NCI-H1436 treated with DMSO at 0.1 percent for 48 hours (cell line): ENCODE data around the gene ZNF391.
"Not testable (repeated sequence)": the region's sequence is repeated elsewhere in the genome, so short reads cannot be mapped to it uniquely, and the experiment has no call there.

Experiments used
- DNase-seq: peaks from one replicate; lab custom pipeline; 2025; lab: John Stamatoyannopoulos, UW

The ZNF391 gene

DNA sequence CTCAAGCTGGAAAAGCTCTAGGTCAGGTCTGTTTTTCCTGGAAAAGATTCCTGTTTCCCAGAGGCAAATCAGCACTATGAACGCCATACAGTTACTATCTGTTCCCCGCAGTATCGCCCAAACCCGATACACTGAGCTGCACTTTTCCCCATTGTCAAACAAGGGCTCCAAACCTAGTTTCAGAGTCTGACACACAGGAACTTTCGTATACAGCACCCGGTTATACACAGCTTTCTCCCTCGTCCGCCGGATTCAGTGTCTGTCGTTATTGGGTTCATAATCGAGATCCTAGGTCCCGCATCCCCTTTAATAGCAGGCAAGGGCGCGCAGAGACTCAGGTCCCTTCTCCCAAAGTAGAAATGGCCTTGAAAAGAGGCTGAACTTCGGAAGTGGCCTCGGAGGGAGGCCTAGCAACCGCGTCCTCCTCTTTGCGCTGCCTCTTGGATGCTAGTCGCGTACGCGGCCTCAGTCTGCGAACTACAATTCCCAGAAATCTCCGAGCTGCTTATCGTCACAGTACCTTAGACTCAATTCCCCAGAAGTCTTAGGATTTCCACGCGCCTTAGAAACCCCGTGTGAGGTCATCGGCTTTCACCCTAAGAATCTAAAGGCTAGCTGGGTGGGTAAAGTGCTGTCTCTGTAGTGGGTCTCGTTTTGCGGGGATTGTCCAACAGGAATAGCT, 34.2 kb downstream of the ZNF391 start:
- no peak for DNase-seq

DNA sequence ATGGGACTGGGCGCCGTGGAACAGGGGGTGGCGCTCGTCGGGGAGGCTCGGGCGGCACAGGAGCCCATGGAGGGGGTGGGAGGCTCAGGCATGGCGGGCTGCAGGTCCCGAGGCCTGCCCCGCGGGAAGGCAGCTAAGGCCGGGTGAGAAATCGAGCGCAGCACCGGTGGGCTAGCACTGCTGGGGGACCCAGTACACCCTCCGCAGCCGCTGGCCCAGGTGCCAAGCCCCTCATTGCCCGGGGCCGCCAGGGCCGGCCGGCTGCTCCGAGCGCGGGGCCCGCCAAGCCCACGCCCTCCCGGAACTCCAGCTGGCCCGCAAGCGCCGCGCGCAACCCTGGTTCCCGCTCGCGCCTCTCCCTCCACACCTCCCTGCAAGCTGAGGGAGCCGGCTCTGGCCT, 36.3 kb downstream of the ZNF391 start:
- not testable (repeated sequence) for DNase-seq

DNA sequence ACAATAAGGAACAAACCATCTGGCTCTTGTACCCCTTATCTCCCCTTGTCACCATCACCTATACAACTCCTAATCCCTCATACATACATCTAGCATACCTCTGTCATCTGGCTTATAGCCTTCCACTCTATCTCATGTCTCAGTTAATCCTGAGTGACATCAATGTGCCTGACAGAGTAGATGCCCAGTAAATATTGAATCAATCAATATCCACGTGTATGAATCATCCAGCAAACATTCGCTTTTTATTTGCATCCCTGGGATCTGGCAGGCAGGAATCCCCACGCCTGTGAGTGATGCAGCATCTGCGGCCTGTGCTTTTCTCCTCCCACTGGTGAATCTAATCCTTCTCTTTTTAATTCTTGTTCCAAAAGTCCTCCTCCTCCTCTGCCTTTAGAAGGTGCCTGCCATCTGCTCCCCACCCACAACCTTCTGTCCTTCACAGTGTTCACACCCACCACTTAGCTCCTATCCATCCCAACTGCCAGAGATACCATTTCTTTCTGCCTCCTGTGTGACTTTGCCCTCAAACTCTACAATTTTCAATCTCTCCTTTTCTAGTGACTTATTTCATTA, 37.6 kb downstream of the ZNF391 start:
- no peak for DNase-seq

- DNase-seq, result no peak
Observed at GRCh38 chr6:27428502-27428901, 39.9 kb downstream of the ZNF391 start.

DNA sequence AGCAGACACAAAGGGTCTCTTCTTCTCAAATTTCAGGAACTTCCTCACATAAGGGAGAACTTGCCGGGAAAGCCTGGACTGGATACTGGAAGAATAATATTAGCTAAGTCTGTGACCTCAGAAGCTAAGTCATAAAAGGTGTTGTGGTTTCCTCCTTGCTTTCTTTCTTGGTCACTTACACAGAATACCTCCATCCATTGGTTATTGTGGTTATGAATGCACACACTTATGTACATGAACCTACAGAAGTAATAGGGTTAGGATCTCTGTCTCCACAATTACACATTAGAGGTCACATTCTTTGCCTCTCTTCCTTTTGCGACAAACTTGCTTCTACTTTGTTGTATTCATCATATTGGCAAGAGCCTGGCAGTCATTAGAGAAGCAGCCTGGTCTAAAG, 40.4 kb downstream of the ZNF391 start:
- DNase-seq, result no peak

DNA sequence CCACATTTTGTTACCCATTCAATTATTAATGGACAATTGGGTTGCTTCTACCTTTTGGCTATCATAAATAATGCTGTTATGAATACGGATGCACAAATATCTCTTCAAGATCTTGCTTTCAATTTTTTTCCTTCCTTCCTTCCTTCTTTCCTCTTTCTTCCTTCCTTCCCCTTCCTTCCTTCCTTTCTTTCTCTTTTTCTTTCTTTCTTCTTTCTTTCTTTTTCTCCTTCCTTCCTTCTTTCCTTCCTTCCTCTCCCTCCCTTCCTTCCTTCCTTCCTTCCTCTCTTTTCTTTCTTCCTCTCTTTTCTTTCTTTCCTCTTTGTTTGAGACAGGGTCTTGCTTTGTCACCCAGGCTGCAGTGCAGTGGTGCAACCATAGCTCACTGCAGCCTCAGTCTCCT, 45.2 kb downstream of the ZNF391 start:
- DNase-seq, result no peak

- no peak for DNase-seq
Observed at GRCh38 chr6:27439371-27439770, 50.8 kb downstream of the ZNF391 start.

GRCh38 chr6:27441001-27441400, 52.4 kb downstream of the ZNF391 start:
- no peak for DNase-seq

DNA sequence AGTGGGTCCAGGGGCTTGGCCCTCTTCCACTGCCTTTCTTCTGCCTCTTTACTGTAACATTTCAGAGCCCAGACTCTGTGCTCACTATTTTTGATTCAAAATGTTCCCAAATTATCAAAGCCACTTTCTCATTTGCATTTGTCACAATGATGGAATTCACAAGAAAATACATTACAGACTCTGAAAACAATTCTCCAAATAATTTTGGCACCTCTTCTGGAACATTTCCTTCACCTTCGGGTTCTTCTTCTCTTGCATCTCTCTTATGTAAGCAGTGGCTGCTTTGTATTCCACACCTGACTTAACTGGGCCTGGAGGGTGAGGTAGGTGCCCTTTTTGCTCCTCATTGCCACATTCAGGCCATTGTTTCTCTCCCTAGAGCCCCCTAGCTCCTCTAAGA, 54.4 kb downstream of the ZNF391 start:
- no peak for DNase-seq

DNA sequence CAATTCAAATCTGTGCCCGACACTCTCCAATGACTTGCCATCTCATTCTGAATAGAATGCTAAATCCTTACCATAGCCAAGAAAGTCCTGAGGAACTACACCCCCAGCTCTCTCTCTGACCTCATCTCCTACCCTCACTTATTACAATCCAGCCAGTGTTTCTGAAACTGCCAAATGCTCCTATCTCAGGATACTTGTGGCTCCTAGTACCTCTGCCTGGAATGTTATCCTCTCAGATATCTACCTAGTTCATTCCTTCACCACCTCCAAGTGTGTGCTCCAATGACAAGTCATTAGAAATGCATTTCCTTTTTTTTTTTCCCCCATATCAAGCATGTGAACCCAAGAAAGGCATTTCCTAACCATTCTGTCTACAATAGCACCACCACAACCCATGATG, 59.9 kb downstream of the ZNF391 start:
- DNase-seq, result no peak

DNA sequence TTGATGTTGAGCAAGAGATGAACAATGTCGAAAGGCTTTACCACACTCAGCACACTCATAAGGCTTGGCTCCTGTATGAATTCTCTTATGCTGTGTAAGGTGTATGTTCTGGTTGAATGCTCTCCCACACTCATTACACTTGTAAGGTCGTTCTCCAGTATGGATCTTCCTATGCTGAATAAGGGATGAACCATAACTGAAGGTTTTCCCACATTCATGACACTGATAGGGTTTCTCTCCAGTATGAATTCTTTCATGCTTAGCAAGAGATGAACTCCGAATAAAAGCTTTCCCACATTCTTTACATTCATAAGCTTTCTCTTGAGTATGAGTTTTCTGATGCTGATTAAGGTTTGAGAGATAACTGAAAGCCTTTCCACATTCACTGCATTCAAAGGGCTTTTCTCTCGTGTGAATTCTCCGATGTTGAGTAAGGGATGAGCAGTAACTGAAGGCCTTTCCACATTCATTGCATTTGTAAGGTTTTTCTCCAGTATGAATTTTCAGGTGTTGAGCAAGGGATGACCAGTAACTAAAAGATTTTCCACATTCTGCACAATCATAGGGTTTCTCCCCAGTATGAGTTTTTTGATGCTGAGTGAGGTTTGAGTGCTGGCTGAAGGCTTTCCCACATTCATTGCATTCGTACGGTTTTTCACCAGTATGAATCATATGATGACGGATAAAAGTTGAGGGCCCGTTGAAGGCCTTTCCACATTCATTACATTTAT, 63.3 kb downstream of the ZNF391 start:
- DNase-seq, result no peak

DNA sequence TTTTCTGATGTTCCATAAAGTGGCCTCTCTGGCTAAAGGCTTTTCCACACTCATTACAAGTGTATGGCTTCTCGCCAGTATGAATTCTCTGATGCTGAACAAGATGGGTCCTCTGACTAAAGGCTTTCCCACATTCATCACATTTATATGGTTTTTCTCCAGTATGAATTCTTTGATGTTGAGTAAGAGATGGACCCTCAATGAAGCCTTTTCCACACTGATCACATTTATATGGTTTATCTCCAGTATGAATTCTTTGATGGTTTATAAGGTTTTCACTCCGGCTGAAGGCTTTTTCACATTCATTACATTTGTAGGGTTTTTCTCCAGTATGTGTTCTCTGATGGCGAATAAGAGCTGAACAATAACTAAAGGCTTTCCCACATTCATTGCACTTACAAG, 63.9 kb downstream of the ZNF391 start:
- DNase-seq, result no peak
